ENCODE measurements around the gene NOSIP.

The NOSIP gene

DNA sequence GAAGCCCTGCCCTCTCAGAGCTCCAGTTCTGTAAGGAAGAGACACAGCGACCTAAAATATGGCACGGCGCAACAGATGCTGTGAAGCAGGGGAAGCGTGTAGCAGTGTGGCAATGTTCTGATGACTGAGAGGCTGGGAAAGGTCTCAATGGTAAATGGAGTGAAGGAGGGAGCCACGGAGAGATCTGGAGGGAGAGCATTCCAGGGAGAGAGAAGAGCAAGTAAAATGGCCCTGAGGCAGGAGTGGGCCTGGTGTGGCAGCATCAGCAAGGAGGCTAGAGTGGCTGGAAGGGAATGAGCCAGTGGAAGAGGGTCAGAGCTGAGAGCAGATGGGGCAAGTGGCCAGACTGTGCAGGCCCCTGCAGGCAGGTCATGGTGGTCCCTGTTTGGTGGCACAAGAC, 36.2 kb downstream of the NOSIP start:
- DNase-seq (ENCODE audit: low read depth): no peak

DNA sequence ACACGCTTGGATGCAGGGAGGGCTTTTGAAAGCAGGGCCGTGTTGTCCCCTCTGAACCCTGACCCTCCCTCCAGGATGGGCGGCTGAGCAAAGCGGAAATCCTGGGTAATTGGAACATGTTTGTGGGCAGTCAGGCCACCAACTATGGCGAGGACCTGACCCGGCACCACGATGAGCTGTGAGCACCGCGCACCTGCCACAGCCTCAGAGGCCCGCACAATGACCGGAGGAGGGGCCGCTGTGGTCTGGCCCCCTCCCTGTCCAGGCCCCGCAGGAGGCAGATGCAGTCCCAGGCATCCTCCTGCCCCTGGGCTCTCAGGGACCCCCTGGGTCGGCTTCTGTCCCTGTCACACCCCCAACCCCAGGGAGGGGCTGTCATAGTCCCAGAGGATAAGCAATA, 37.3 kb downstream of the NOSIP start:
- DNase-seq (ENCODE audit: low read depth): no peak

DNA sequence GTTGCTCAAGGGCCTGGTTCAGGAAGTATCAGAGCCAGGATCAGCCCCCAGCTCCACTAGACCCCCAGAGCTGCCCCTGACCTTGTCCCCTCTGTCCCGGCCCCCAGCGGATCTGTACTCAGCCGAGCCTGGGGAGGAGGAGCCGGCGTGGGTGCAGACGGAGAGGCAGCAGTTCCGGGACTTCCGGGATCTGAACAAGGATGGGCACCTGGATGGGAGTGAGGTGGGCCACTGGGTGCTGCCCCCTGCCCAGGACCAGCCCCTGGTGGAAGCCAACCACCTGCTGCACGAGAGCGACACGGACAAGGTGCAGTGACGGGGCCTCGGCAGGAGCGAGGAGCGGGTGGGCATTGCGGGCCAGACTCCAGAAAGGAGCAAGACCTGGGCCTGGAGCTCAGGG, 37.9 kb downstream of the NOSIP start:
- DNase-seq (ENCODE audit: low read depth): no peak

DNA sequence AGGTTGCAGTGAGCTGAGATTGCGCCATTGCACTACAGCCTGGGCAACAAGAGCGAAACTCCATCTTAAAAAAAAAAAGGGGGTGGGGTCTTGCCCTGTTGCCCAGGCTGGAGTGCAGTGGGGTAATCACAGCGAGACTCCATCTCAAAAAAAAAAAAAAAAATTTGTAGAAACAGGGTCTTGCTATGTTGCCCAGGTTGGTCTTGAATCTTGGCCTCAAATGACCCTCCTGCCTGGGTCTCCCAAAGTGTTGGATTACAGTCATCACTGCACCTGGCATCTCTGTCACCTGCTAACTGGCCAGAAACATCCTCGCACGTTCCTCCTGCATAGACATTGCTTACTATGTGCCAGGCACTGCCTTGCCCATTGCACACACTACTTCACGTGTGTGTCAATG, 38.4 kb downstream of the NOSIP start:
- no peak for DNase-seq (ENCODE audit: low read depth)

DNA sequence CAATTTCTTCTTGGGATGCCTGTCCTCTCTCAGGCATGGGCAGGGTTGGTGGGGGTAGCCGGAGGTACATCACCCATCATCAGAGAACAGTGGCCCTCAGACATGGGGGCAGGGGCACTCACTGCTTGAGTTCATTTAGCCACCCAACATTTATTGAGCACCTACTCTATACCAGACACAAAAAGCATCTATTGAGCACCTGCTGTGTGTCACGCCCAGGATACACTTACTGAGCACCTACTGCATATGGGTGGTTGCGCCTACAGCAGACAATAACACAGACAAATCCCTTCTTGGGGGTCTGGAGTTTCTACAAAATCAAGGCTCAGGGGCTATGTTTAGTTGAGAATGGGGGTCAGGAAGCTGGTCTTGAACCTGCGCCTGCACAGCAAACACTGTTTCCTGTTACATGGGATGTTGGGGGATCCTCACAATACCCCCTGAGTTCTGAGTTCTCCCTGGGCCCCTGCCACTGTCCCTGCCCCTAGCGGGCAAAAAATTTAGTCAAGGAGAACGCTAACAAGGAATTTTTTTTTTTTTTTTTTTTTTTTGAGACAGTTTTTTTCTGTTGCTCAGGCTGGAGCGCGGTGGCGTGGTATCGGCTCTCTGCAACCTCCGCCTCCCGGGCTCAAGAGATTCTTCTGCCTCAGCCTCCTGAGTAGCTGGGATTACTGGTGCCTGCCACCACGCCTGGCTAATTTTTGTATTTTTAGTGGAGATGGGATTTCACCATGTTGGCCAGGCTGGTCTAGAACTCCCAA, 41.0 kb downstream of the NOSIP start:
- DNase-seq (ENCODE audit: low read depth): no peak

DNA sequence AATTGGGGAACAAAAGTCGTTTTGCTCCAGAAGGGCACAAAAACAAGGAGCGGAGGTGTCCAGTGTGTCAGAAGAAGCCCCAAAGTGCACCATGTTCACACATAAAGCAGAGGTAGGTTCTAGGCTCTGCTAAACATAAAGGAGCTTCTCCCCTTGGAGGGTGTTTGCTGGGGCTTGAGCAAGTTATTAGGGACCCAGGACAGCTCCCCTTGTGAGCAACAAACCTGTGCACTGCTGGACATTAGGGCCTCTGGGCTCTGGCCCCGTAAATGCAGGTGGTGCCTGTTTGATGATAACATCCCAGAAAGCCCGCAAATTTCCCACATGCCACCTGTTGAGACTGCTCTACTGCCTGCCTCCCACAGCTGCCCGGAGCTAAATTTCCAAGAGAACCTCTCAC, 41.7 kb downstream of the NOSIP start:
- DNase-seq (ENCODE audit: low read depth): no peak

DNA sequence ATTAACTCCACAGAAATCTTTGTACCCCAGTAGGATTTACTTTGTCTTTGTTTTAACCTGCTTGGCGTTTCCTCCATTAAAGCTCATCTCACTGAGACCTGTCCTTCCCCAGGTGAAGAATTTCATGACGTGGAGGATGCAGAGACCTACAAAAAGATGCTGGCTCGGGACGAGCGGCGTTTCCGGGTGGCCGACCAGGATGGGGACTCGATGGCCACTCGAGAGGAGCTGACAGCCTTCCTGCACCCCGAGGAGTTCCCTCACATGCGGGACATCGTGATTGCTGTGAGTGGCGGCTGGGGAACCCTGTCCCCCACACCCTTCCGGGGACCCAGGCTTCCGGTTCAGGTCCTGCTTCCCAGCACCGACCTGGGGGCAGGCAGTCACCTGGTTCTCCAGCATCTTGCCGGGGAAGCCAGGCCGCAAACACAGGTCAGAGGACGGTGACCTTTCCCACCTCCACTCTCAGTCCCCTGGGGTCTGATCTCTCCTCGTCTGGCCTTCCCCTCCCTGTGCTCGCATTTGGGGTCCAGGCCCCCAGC, 43.4 kb downstream of the NOSIP start:
- DNase-seq (ENCODE audit: low read depth): no peak

DNA sequence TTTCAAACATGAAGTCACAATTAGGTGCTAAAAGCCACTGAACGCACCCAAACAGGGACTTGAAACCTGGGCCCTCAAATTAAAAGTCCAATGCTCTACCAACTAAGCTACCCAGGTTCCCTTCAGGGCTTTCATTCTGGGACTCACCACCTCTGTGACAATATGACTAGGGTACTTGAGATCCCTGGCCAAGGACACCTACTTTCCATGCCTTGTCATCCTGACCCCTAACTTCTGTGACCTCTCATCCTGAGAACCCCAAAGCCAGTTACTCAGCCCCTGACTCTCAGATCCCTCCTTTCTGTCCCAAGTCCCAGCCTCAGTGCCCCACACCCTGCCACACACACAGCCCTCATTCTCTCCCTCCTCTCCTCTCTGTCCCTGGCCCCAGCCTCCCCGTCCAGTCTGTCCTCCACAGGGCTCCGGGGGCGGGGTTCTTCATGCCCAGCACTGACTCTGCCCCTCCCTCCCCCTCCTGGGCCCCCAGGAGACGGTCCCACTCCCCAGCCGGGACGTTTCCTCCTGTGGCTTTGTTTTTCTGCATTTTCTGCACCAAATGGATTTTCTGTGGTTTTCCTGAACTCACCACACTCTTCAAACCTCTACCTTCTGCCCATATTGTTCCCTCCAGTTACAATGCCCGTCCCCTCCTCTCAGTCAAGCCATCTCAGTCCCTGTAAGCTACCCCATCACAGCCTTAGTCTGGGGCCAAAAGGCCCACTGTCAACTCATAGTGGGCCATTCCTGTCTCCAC, 45.5 kb downstream of the NOSIP start:
- DNase-seq (ENCODE audit: low read depth): no peak

DNA sequence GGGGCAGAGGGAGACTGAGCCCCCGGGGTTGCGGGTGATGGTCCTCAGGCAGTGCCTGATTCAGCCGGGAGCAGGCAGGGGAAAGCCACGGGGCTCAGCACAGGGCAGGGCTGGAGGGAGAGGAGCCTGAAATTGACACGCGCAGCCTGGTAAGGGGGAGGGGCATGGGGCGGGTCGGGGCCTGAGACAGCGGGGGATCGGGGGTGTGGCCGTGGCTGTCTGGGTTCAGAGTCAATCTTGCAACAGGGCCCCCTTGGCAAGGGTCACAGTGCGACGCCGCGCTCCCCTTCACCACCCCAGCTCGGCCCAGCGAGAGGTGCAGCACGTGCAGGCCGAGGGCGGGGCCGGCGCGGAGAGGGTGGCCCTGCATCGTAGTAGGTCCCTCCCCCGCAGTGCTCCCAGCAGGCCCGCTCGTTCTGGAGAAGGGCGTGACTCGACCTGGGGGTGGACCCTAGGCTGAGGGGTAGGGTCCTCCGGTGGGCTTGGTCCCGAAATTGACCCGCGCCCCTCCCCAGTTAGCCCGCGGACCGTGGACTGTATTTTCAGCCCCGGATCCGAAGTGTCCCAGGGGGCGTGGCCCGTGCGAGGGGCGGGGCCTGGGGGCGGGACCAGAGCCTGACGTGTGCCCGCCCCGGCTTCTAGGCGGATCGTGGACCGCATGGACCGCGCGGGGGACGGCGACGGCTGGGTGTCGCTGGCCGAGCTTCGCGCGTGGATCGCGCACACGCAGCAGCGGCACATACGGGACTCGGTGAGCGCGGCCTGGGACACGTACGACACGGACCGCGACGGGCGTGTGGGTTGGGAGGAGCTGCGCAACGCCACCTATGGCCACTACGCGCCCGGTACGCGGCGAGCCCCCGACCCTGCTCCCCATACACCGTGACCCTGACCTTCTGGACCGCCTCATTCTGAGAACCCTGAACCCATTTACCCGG, 46.5 kb downstream of the NOSIP start:
- no peak for DNase-seq (ENCODE audit: low read depth)

DNA sequence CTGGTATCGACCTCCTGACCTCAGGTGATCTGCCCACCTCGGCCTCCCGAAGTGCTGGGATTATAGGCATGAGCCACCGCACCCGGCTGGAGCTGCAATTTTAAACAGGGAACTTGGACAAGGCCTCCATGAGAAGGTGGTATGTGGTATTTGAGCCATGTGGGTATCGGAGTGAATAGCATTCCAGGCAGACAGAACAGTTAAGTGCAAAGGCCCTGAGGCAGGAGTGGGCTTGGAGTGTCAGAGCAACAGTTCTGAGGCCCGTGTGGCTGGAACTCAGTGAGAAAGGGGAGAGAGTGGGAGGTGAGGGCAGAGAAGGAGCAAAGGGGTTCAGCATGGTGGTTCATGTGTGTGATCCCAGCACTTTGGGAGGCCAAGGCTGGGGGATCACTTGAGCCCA, 49.6 kb downstream of the NOSIP start:
- no peak for DNase-seq (ENCODE audit: low read depth)

DNA sequence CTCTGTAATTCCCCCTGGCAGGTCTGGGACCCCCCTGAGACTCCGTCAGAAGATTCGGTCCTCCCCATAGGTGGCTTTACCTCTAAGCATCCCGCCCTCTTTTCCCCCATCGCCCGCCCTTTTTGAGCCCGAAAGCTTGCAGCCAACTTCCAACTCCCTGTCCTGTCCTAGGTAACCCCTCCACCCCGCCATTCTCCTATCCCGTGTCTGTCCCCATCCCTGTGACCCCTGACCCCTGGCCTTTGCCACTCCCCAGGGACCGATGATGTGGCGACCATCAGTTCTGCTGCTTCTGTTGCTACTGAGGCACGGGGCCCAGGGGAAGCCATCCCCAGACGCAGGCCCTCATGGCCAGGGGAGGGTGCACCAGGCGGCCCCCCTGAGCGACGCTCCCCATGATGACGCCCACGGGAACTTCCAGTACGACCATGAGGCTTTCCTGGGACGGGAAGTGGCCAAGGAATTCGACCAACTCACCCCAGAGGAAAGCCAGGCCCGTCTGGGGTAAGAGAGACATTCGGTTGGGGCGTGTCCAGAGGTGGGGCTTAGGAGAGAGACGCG, 52.1 kb downstream of the NOSIP start:
- DNase-seq (ENCODE audit: low read depth): peak; percentile 20

DNA sequence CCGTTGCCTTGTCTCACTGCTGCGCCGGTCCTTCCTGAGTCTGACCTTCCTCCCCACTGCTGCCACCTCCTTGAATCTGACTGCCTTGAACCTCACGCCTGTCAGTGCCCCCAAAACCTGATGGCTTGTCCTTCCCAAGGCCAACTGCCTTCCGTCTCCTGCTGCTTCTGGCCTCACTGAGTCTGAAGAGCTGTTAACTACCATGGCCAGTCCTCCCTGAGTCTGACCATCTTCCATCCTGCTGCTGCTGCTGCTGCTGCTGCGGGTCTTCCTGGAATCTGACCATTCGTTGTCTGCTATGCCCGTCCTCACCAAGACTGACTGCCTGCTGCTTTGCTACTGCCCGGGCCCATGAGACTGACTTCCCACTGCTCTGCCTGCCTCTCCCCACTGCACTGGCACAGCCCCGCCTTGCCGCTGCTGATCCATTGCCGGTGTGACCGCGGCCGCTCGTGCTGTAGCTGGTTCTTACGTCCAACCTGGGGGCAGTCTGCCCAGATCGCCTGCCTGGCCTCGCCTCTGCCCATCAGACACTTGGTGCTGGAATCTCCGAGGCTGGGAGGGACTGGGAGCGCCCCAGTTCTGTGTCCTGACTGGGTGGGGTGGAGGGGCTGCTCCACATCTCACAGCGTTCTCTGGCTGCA, 55.4 kb downstream of the NOSIP start:
- no peak for DNase-seq (ENCODE audit: low read depth)

DNA sequence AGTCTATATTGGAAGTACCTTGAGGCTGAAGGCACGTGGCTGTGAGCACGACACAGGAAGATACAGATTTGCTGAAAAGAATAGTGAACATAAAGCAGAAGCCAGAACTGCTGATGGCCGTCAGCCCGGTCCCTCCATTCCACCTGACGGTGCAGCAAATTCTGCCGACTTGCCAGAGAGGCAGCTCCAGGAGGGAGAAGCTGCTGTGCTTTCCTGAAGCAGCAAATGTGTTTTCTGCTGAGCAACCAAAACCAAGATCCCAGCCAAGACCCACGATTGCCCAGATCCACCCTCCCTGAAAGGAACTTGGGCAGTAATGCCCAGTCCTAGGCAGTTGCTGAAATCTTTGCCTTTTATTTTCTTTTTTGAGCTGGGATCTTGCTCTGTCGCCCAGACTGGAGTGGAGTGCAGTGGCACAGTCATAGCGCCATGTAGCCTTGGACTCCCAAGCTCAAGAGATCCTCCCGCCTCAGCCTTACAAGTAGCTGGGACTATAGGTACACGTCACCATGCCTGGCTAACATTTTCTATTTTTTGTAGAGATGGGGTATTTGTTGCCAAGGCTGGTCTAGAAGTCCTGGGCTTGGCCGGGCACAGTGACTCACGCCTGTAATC, 59.5 kb downstream of the NOSIP start:
- no peak for DNase-seq (ENCODE audit: low read depth)

DNA sequence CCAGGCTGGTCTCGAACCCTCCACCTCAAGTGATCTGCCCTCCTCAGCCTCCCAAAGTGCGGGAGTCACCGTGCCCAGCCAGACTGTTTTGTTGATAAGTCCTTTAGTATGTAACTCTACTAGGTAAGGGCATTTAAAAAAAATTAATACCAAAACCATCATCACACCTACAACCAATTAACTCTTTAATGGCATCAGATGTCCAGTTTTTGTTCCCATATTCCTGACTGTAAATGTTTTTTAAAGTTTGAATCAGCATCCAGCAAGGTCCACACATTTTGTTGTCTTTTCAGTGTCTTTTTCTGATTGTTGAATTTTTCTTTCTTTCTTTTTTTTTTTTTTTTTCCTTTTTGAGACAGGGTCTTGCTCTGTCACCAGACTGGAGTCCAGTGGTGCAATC, 62.3 kb downstream of the NOSIP start:
- DNase-seq (ENCODE audit: low read depth): no peak

DNA sequence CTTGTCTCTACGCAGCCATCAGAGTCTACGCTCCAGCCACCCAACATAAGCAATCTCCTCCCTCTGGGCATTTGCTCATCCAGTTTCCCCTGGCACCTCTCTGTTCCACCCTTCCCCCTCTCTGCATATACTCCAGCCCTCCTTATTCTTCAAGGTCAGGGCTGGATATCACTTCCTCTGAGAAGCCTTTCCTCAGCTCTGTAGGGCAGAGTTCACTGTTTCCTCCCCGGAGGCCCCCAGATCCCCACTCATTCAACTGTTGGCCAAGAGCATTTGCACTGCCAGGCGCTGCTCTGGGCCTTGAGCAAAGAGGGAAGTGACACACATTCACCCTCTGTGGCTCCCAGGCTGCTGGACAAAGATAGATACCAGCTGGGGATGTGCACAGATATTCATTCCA, 64.6 kb downstream of the NOSIP start:
- no peak for DNase-seq (ENCODE audit: low read depth)

DNA sequence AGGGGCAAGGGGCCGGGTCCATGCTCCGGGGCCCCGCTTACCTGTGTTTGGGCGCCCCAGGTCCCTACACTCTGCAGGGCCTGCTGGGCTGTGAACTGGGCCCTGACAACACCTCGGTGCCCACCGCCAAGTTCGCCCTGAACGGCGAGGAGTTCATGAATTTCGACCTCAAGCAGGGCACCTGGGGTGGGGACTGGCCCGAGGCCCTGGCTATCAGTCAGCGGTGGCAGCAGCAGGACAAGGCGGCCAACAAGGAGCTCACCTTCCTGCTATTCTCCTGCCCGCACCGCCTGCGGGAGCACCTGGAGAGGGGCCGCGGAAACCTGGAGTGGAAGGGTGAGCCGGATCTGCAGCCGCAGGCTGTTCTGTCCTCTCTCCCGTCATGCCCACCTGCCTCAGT, 66.2 kb downstream of the NOSIP start:
- no peak for DNase-seq (ENCODE audit: low read depth)

DNA sequence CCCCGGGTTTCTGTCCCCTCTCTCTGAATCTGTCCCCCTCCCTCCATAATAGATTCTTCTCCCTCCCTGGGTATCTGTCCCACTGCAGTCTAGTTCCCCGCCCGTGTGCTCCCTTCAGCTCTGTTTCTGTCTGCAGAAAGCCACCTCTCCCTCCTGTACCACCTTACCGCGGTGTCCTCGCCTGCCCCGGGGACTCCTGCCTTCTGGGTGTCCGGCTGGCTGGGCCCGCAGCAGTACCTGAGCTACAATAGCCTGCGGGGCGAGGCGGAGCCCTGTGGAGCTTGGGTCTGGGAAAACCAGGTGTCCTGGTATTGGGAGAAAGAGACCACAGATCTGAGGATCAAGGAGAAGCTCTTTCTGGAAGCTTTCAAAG, 66.6 kb downstream of the NOSIP start:
- DNase-seq (ENCODE audit: low read depth): no peak

DNA sequence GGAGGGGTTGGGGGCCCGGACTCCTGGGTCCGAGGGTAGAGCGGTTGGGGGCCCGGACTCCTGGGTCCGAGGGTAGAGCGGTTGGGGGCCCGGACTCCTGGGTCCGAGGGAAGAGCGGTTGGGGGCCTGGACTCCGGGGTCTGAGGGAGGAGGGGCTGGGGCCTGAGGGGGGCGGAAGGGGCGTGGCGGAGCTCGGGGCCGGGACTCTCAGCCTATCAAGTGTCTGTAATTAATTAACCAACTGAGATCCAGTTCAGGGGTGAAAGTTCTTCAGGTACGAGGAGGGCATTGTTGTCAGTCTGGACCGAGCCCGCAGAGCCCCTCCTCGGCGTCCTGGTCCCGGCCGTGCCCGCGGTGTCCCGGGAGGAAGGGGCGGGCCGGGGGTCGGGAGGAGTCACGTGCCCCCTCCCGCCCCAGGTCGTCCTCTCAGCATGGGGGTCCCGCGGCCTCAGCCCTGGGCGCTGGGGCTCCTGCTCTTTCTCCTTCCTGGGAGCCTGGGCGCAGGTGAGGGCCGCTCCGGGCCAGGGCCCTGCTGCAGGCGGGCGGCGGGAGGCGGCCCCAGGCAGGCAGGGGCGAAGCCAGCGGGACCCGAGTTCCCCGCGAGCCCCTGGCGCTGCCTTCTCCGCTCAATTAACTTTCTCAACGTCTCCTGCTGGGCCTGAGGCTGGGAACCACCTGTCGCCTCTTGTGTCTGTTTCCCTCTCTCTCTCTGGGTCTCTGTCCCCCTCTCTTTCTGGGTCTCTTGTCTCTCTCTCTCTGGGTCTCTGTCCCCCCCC, 67.2 kb downstream of the NOSIP start:
- no peak for DNase-seq (ENCODE audit: low read depth)

DNA sequence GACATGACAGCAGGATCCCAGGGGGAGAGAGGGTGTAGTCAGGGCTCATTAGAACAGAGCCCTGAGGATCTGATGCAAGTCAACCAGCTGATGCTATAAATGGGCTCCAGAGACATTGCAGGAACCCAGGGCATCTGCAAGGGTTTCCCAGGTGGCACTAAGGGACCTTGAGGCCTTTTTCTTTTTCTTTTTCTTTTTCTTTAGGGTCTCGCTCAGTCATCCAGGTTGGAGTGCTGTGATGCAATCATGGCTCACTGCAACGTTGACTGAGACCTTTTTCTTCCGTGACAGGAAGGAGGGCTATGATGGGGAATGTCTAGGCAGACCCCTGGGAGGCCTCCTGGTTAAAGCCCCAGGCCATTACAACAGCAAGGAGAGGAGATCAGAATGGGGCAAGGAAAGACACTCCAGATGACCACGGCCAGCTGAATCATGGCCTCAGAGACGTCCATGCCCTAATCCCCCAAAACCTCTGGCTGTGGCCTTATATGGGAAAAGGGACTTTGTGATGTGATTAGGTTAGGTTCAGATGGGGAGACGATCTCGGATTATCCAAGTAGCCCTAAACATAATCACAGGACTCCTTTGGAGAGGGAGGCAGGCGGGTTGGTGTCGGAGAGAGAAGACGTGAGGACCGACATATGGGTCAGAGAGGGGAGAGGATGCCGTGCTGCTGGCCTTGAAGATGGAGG, 72.4 kb downstream of the NOSIP start:
- DNase-seq (ENCODE audit: low read depth): no peak

Data from HS-27A (cell line).